GM19328 (cell line): ENCODE results near the gene MTX1.
A peak's percentile ranks its signal among the peaks of the same experiment; 100 is the strongest.

Source experiments
- ATAC-seq: cut with Tn5 transposase; IDR thresholded peaks from one replicate; pipeline ENCODE4 v1.9.1; 2021; ENCODE audit warnings: mild to moderate bottlenecking, moderate library complexity; ENCODE audit not compliant: unreplicated experiment

Gene MTX1

DNA sequence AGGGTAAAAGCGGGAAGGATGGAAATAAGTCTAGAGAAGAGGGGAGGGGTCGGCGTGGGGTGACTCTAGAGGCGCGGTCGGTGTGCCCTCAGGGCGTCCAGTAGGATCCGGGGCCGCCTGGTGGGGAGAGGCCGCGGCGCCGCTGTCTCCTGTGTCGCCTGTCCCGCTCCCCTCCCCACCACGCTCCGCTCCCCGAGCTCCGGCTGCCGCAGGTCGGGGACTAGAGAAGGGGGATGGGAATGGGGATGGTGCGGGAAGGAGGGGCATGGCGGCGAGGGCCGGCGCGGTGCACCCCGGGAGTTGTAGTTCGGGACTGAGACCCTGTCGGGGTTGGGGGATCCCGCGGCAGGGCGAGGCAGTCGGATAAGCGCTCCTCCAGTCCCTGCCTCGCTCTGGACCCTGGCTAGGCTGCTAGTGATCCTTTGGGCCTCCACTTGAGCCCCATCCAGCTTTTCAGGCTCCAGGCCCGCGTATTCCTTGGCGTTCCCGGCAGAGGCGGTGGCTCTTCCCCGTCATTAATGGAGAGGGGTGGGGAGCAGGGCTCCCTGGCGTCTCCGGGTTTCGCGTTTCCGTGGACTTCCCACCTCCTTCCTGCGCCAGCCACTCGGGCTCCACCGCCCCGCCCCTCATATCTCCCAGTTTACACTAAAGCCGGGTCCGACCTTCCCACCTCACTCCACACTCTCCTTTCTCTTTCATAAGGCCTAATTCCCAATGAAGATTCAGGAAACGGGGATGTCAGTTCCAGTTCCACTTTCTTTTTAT lies 46.9 kb downstream of the MTX1 start, which contains the start of gene ENTREP3:
ENTREP3 (minus strand) TSS at position 241 of the 765 bp plus-strand sequence. CDS start 606 bp downstream, outside the sequence.
- ATAC-seq = no peak

GRCh38 chr1:155256058-155256852 lies 47.8 kb downstream of the MTX1 start:
- ATAC-seq = no peak

DNA sequence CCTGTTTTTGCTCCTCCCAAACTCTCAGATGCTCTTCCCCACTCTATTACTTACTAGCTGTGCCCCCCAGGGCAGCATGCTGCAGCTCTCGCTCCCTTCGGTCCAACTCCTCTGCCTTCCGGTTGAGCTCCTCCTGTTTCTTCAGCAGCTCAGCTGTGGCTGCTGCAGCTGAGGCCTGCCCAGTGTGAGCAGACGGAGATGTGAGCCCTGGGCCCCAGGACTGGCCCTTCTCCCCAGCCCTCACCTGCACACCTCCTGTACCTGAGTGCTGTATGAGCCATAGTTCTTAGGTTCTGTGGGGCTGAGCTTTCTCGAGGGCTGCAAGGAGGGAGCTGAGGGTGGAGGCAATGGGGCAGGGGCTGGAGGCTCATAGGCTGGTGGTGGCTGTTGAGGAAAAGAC lies 51.8 kb downstream of the MTX1 start:
- no peak for ATAC-seq

GRCh38 chr1:155261493-155261851 lies 53.0 kb downstream of the MTX1 start:
- ATAC-seq = no peak

DNA sequence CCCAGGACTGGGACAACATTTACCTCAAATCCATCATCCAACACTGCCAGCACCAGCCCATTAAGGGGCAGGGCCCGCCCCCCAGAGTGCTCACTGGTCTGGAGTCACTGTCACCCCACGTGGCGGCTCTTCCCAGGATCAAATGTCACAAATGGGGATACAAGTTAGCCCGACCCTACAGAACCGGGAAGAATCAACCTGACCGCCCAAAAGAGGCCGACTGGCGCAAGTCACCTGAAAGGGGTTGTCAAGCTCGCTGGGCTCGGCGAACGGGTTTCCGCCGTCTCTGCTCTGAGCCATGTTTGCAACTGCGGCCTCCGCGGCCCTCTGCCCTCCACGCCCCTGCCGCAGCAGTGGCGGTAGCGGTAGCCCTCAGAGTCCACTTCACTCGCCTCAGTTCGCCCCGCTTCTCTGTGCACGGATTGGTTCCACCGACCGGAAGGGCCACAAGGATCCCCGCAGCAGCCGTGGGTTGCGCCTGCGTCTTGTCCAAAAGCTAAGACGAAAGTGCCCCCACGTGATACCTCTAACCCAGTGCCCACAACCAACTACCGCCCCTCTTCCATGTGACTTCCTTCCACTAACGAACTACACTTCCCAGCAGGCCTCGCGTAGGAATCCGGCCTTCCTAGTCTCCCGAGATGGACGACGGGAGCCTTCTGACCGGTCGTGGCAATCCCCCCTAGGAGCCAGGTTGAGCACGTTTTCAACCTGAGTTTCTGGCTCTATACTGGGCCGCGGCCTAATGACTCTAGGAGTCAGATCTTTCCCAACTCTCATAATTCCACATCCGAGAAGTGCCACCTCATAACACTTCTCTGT lies 53.6 kb downstream of the MTX1 start, which contains the start of gene SCAMP3:
SCAMP3 (minus strand) TSS at position 509 of the 822 bp plus-strand sequence; CDS start at position 300, 209 bp downstream.
- peak; percentile 90 for ATAC-seq

- no peak for ATAC-seq
These were observed 54.6 kb downstream of the MTX1 start for GRCh38 chr1:155263067-155263466.
